HCT116 (cell line): ENCODE data around the gene KRT37. TPM values are rescaled to one million over a fixed set of nuclear protein-coding genes. Genes with fewer than 3 reads are reported as not detected.

Experiments
- ATAC-seq: fragments of 200-7000 bp; cut with Tn5 transposase; 2 replicates; pipeline ENCODE4 v1.9.1; 2020; ENCODE audit warnings: mild to moderate bottlenecking, moderate library complexity
- BruUV-seq: library from RNA; stranded (reverse); fragments of 400-500 nt; replicated peaks from 2 replicates; lab custom pipeline; 2021; lab: Mats Ljungman, UMichigan
- CTCF ChIA-PET: fragments of 300-600 bp; sonication (Branson Sonifier 250); formaldehyde crosslinking; loops from one replicate; lab custom pipeline; 2021; ENCODE audit warnings: antibody characterized with exemption; lab: Charles Lee
- POLR2A ChIA-PET: fragments of 300-600, 350-600 bp; sonication (Branson Sonifier 250); formaldehyde crosslinking; loops from one replicate; lab custom pipeline; 2021; ENCODE audit warnings: antibody characterized with exemption; lab: Charles Lee
- RAD21 ChIA-PET, 2 experiments: fragments of 300-600 bp; sonication (Branson Sonifier 250); formaldehyde crosslinking; loops; one replicate each; lab custom pipeline; 2023; ENCODE audit warnings: low total read pairs in 2 of 2; ENCODE audit not compliant: uncharacterized antibody in 2 of 2, unreplicated experiment in 2 of 2, low non-redundant PET in 1 of 2; lab: Charles Lee
- DNase-seq: peaks from one replicate; pipeline ENCODE4 v3.0.0-alpha.2; 2010; ENCODE audit warnings: low read depth, low spot score
- H2AFZ ChIP-seq: fragments of 200-600 bp; shearing (Covaris generic), sonication (generic); 2 replicates; pipeline ENCODE4 v1.6.1; 2017; ENCODE audit warnings: low read depth, mixed run types, mixed read lengths, antibody characterized with exemption, low read length; ENCODE audit not compliant: poor library complexity, severe bottlenecking
- H3K27ac ChIP-seq: 2 replicates; pipeline ENCODE4 v1.5.1; 2012; ENCODE audit warnings: low read depth, low read length
- H3K27me3 ChIP-seq: fragments of 200-600 bp; sonication (generic); 2 replicates; pipeline ENCODE4 v1.6.1; 2016; ENCODE audit warnings: mixed run types, low read length, mixed read lengths; ENCODE audit not compliant: insufficient read depth
- H3K36me3 ChIP-seq, 2 experiments: fragments of 200-500 bp in 1 of 2; fragments of 200-600 bp in 1 of 2; sonication (Bioruptor generic) in 1 of 2; sonication (generic) in 1 of 2; 2 replicates each; pipeline versions ENCODE4 v1.5.1 to v1.6.1; 2014 to 2016; ENCODE audit warnings: low read length in 2 of 2, inconsistent platforms in 1 of 2, mixed read lengths in 1 of 2, mixed run types in 1 of 2; ENCODE audit not compliant: insufficient read depth in 2 of 2, control insufficient read depth in 1 of 2
- H3K4me1 ChIP-seq, 2 experiments: fragments of 200-600 bp in 1 of 2; sonication (generic) in 1 of 2; 2 replicates each; pipeline versions ENCODE4 v1.5.1 to v1.6.1; 2012 to 2017; ENCODE audit warnings: low read length in 2 of 2, inconsistent platforms in 1 of 2, mild to moderate bottlenecking in 1 of 2, mixed read lengths in 1 of 2, mixed run types in 1 of 2, moderate library complexity in 1 of 2; ENCODE audit not compliant: insufficient read depth in 2 of 2, control insufficient read depth in 1 of 2
- H3K4me2 ChIP-seq: fragments of 200-600 bp; sonication (generic); 2 replicates; pipeline ENCODE4 v1.6.1; 2017; ENCODE audit warnings: mixed run types, low read length, mixed read lengths
- H3K4me3 ChIP-seq, 2 experiments: fragments of 200-600 bp in 1 of 2; sonication (generic) in 1 of 2; replicated peaks in 1 of 2; 2 replicates each; pipeline ENCODE4 v1.5.1; 2011 to 2016; ENCODE audit warnings: low read length in 2 of 2, control low read depth in 1 of 2, low read depth in 1 of 2, mild to moderate bottlenecking in 1 of 2, mixed read lengths in 1 of 2, mixed run types in 1 of 2
- H3K79me2 ChIP-seq: fragments of 200-600 bp; sonication (generic); 2 replicates; pipeline ENCODE4 v1.6.1; 2017; ENCODE audit warnings: mild to moderate bottlenecking, mixed run types, low read length, moderate library complexity, mixed read lengths; ENCODE audit not compliant: insufficient read depth
- H3K9ac ChIP-seq: fragments of 200-600 bp; sonication (generic); 2 replicates; pipeline ENCODE4 v1.6.1; 2016; ENCODE audit warnings: low read length, mixed read lengths
- H3K9me2 ChIP-seq: fragments of 200-600 bp; sonication (generic), shearing (Covaris generic); 2 replicates; pipeline ENCODE4 v1.6.1; 2017; ENCODE audit warnings: mixed run types, mild to moderate bottlenecking, moderate library complexity; ENCODE audit not compliant: insufficient read depth
- H3K9me3 ChIP-seq, 2 experiments: fragments of 200-500 bp in 1 of 2; fragments of 200-600 bp in 1 of 2; sonication (Bioruptor generic) in 1 of 2; sonication (generic) in 1 of 2; 2 replicates each; pipeline ENCODE4 v1.6.1; 2014 to 2017; ENCODE audit warnings: low read length in 2 of 2, mixed read lengths in 2 of 2, inconsistent platforms in 1 of 2, low read depth in 1 of 2, mild to moderate bottlenecking in 1 of 2, mixed run types in 1 of 2, moderate library complexity in 1 of 2; ENCODE audit not compliant: control insufficient read depth in 1 of 2, insufficient read depth in 1 of 2
- H4K20me1 ChIP-seq: fragments of 200-600 bp; sonication (generic), shearing (Covaris generic); 2 replicates; pipeline ENCODE4 v1.6.1; 2017; ENCODE audit warnings: mixed run types, mild to moderate bottlenecking, moderate library complexity; ENCODE audit not compliant: insufficient read depth
- CBX3 ChIP-seq: IDR thresholded peaks from 2 replicates; pipeline ENCODE4 v1.6.1; 2012; ENCODE audit warnings: low read depth
- ELF1 ChIP-seq: IDR thresholded peaks from 2 replicates; pipeline ENCODE4 v1.6.1; 2012; ENCODE audit warnings: low read depth, borderline replicate concordance
- FOSL1 ChIP-seq: IDR thresholded peaks from 2 replicates; pipeline ENCODE4 v1.6.1; 2012; ENCODE audit warnings: low read depth
- JUND ChIP-seq: IDR thresholded peaks from 2 replicates; pipeline ENCODE4 v1.6.1; 2012
- intact Hi-C: fragments of 100-400 bp; cut with micrococcal nuclease; formaldehyde crosslinking; loops from 2 replicates; pipeline ENCODE4 v1.10.0; 2022
- total RNA-seq: library from RNA; stranded (reverse); gene quantifications from one replicate; pipeline ENCODE4 v1.2.1, GENCODE V29; 2021; ENCODE audit not compliant: unreplicated experiment
- TF ChIP-seq, protein P1 (sequence below), 3 experiments: fragments of 200-600 bp in 1 of 3; sonication (generic) in 1 of 3; IDR thresholded peaks in 2 of 3; conservative IDR thresholded peaks in 1 of 3; 2 replicates each; pipeline ENCODE4 v1.5.1; 2012 to 2017; ENCODE audit warnings: low read depth in 2 of 3, low read length in 2 of 3, antibody characterized with exemption in 1 of 3, borderline replicate concordance in 1 of 3, control low read depth in 1 of 3, mild to moderate bottlenecking in 1 of 3, mixed read lengths in 1 of 3, mixed run types in 1 of 3, moderate library complexity in 1 of 3; ENCODE audit not compliant: insufficient read depth in 1 of 3
- TF ChIP-seq, protein P2 (sequence below): IDR thresholded peaks from 2 replicates; pipeline ENCODE4 v1.6.1; 2011; ENCODE audit warnings: mild to moderate bottlenecking, low read length, moderate library complexity; ENCODE audit not compliant: insufficient replicate concordance; ENCODE audit errors: extremely low read depth

Gene KRT37
- total RNA-seq, 1 experiment from 2014 or later = not detected

DNA sequence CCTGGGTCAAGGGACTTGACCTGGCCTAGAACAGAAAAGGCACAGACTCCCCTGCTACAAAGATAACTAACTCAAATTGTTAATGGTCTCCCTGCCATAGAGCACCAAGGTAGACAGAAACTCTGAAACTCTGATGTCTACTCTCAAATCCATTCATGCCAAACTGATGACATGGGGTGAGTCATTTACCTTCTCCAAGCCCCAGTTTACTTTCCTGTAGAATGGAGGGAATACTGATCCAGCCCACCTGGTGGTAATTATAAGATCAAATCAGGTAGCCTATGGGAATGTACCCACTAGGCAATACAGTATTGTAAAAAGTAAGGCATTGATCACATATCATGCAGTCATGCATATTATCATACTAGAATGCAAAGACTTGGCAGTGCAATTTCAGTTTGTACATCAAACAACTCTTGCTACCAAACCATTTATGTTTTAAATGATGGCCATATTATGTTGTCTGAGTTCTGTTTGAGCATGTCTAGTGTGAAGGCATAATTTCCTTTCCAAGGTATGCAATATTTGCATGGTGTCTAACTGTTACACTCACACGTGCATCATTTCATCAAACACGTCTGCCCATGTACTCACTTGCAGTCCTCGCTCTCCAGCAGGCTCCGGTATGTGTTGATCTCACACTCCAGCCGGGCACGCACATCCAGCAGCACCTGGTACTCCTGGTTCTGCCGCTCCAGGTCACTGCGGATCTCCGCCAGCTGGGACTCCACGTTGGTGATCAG lies 30.0 kb downstream of the KRT37 start:
- H3K4me1 ChIP-seq = peaks cover 2 to 20% of the 10 kb centered on the region in 2 experiments; a peak in 3 of 4 replicates
- ATAC-seq (no peak), DNase-seq (no peak)

More for the DNA sequence above, 30.0 kb downstream of the KRT37 start:
- H3K9me3 ChIP-seq = peaks cover 0 to 5% of the 10 kb centered on the region in 2 experiments; a peak in 1 of 4 replicates
- intact Hi-C loops = no loop called here
- TF ChIP-seq, protein P1, sequence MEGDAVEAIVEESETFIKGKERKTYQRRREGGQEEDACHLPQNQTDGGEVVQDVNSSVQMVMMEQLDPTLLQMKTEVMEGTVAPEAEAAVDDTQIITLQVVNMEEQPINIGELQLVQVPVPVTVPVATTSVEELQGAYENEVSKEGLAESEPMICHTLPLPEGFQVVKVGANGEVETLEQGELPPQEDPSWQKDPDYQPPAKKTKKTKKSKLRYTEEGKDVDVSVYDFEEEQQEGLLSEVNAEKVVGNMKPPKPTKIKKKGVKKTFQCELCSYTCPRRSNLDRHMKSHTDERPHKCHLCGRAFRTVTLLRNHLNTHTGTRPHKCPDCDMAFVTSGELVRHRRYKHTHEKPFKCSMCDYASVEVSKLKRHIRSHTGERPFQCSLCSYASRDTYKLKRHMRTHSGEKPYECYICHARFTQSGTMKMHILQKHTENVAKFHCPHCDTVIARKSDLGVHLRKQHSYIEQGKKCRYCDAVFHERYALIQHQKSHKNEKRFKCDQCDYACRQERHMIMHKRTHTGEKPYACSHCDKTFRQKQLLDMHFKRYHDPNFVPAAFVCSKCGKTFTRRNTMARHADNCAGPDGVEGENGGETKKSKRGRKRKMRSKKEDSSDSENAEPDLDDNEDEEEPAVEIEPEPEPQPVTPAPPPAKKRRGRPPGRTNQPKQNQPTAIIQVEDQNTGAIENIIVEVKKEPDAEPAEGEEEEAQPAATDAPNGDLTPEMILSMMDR (IDR thresholded peaks at IDR 0.05 in 2 of 3, conservative IDR thresholded peaks at IDR 0.05 in 1 of 3; ENCODE audit: borderline replicate concordance in 1 of 3, insufficient read depth in 1 of 3, low read depth in 2 of 3, low read length in 2 of 3) = no peak
- TF ChIP-seq FOSL1 (peak; percentile 66), ELF1 (no peak), JUND (peak; percentile 38; the same call in 1 of the 2 replicates), CBX3 (0 out of 2 replicates have a peak, but pooled peaks have one; percentile 24)
- TF ChIP-seq, protein P2, sequence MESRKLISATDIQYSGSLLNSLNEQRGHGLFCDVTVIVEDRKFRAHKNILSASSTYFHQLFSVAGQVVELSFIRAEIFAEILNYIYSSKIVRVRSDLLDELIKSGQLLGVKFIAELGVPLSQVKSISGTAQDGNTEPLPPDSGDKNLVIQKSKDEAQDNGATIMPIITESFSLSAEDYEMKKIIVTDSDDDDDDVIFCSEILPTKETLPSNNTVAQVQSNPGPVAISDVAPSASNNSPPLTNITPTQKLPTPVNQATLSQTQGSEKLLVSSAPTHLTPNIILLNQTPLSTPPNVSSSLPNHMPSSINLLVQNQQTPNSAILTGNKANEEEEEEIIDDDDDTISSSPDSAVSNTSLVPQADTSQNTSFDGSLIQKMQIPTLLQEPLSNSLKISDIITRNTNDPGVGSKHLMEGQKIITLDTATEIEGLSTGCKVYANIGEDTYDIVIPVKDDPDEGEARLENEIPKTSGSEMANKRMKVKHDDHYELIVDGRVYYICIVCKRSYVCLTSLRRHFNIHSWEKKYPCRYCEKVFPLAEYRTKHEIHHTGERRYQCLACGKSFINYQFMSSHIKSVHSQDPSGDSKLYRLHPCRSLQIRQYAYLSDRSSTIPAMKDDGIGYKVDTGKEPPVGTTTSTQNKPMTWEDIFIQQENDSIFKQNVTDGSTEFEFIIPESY = no peak
- no peak overlapping the region for H3K27ac ChIP-seq
- no peak overlapping the region for H3K4me3 ChIP-seq
- no peak overlapping the region for H2AFZ ChIP-seq
- no peaks in the 10 kb centered on the region for H3K27me3 ChIP-seq
- H3K9ac ChIP-seq = no peak overlapping the region
- no peaks in the 10 kb centered on the region for H3K79me2 ChIP-seq
- H3K36me3 ChIP-seq = no peaks in the 10 kb centered on the region
- H3K4me2 ChIP-seq = peak overlapping the region; percentile 47
- POLR2A ChIA-PET = no interaction called here
- BruUV-seq = no TSS peak
- RAD21 ChIA-PET = no interaction called here
- no peaks in the 10 kb centered on the region for H4K20me1 ChIP-seq
- CTCF ChIA-PET = no interaction called here
- no peaks in the 10 kb centered on the region for H3K9me2 ChIP-seq
